ENCODE data around the gene ASTN1. TPM values are rescaled to one million over a fixed set of nuclear protein-coding genes. Genes with fewer than 3 reads are reported as not detected.

Gene ASTN1
- total and polyA plus RNA-seq, 2 of the 4 experiments (the other 2 are of a cell fraction) = under 0.01 to 0.07 TPM

- no peak overlapping the region for H3K27ac ChIP-seq (ENCODE audit: insufficient read depth, low read length)
- H2BK120ac ChIP-seq (ENCODE audit: low read depth, low read length) = no peak overlapping the region
- in situ Hi-C loops (cut with MboI; ENCODE audit: low sequenced_read_pairs) = loop anchor here (25.0 kb wide), 1 partner anchor 1701 kb away; no protein-coding TSS in a partner anchor
- no peak overlapping the region for H2AK9ac ChIP-seq (replicated peaks; ENCODE audit: low read depth, low read length, poor library complexity)
- WGBS, 2 experiments (ENCODE audit: extremely low coverage in 2 of 2, insufficient read length in 1 of 2) = 40% methylated on average over 1 of the region's 4 CpGs; no CpG with 5 or more reads in 1 of the 2 experiments
- no peak overlapping the region for H3K56ac ChIP-seq (ENCODE audit: extremely low read depth, insufficient read depth, low read length)
- no peaks in the 10 kb centered on the region for H3K4me1 ChIP-seq (ENCODE audit: control insufficient read depth, insufficient read depth, low read length)
- no peak overlapping the region for H4K91ac ChIP-seq (ENCODE audit: insufficient read depth, low read depth, low read length)
- H2BK15ac ChIP-seq (ENCODE audit: low read depth, low read length) = no peak overlapping the region
- no peak overlapping the region for H2BK20ac ChIP-seq (ENCODE audit: low read depth, low read length)
- no peaks in the 10 kb centered on the region for H3K9me1 ChIP-seq (ENCODE audit: insufficient read depth, low read length)
- H3K14ac ChIP-seq (replicated peaks; ENCODE audit: low read depth, low read length) = no peak overlapping the region
- H3K9me3 ChIP-seq (ENCODE audit: control insufficient read depth, insufficient read depth, low read length) = no peaks in the 10 kb centered on the region
- BruUV-seq (replicated peaks) = no TSS peak
- CTCF ChIA-PET = no interaction called here
- no peak overlapping the region for H2AFZ ChIP-seq (replicated peaks; ENCODE audit: low read length, poor library complexity)
- intact Hi-C loops (cut with micrococcal nuclease) = no loop called here
- no peak overlapping the region for H2AK5ac ChIP-seq (ENCODE audit: low read depth, low read length)
- POLR2A ChIA-PET (ENCODE audit: unreplicated experiment) = no interaction called here
- H3K18ac ChIP-seq (ENCODE audit: low read depth, low read length) = no peak overlapping the region
- no peak overlapping the region for H2BK5ac ChIP-seq (ENCODE audit: low read depth, low read length, poor library complexity, severe bottlenecking)
- no peaks in the 10 kb centered on the region for H3K79me1 ChIP-seq (ENCODE audit: low read depth in 1 of 2, low read length in 2 of 2)
- DNase-seq (no peak), ATAC-seq (ENCODE audit: low read depth) (no peak)
- H3K9ac ChIP-seq (ENCODE audit: low read depth, low read length) = no peak overlapping the region
- H3K27me3 ChIP-seq (ENCODE audit: control insufficient read depth, insufficient read depth, low read length) = no peaks in the 10 kb centered on the region
- no peaks in the 10 kb centered on the region for H3K36me3 ChIP-seq (ENCODE audit: control insufficient read depth, insufficient read depth, low read length)
- H3K4me2 ChIP-seq (ENCODE audit: low read depth, low read length) = no peak overlapping the region
- H4K20me1 ChIP-seq (ENCODE audit: insufficient read depth, low read length) = no peaks in the 10 kb centered on the region
- no peak overlapping the region for H3K4ac ChIP-seq (ENCODE audit: low read depth, low read length)
- no peak for TF ChIP-seq MAFK (IDR thresholded peaks at IDR 0.05; ENCODE audit: low read depth, low read length)
- no peak for TF ChIP-seq RCOR1 (IDR thresholded peaks at IDR 0.05; ENCODE audit: insufficient replicate concordance, low read length)
- TF ChIP-seq CEBPB (IDR thresholded peaks at IDR 0.05; ENCODE audit: low read depth, low read length) = no peak
- no peak for TF ChIP-seq BHLHE40 (IDR thresholded peaks at IDR 0.05; ENCODE audit: low read depth, low read length)
- no peak for TF ChIP-seq USF2 (IDR thresholded peaks at IDR 0.05; ENCODE audit: low read depth, low read length)
- H4K8ac ChIP-seq (ENCODE audit: low read depth in 2 of 2, low read length in 2 of 2) = no peak overlapping the region
- dilution Hi-C loops (cut with HindIII; ENCODE audit: low sequenced_read_pairs, unreplicated experiment) = no loop called here
- no peak overlapping the region for H3K23ac ChIP-seq (ENCODE audit: low read depth, low read length)
- H4K5ac ChIP-seq (ENCODE audit: low read depth, low read length) = no peak overlapping the region
- no peak overlapping the region for H3K4me3 ChIP-seq (ENCODE audit: insufficient read depth, low read depth, low read length)
These were observed 300.9 kb downstream of the ASTN1 start for GRCh38 chr1:176863613-176864012.

Measured in IMR-90 (cell line).